Epithelial cell of proximal tubule (primary cell): ENCODE measurements around the gene R3HDM2. TPM values are rescaled to one million over a fixed set of nuclear protein-coding genes. Genes with fewer than 3 reads are reported as not detected.

Experiments used
- DNase-seq: peaks from one replicate; pipeline ENCODE4 v3.0.0-alpha.2; 2011; ENCODE audit warnings: low read depth
- H3K4me3 ChIP-seq: 2 replicates; pipeline ENCODE4 v1.5.1; 2011; ENCODE audit warnings: low read depth, mild to moderate bottlenecking, low read length
- total RNA-seq: library from RNA; depleted of rRNA; stranded (reverse); fragments of >200 nt; gene quantifications from 2 replicates; pipeline ENCODE4 v1.2.3, GENCODE V29; 2015
- TF ChIP-seq, protein P1 (sequence below): conservative IDR thresholded peaks from 2 replicates; pipeline ENCODE4 v1.5.1; 2012; ENCODE audit warnings: low read depth, mild to moderate bottlenecking, low read length

The R3HDM2 gene
- total RNA-seq, 1 donor from 2014 or later, result 12.5 TPM

DNA sequence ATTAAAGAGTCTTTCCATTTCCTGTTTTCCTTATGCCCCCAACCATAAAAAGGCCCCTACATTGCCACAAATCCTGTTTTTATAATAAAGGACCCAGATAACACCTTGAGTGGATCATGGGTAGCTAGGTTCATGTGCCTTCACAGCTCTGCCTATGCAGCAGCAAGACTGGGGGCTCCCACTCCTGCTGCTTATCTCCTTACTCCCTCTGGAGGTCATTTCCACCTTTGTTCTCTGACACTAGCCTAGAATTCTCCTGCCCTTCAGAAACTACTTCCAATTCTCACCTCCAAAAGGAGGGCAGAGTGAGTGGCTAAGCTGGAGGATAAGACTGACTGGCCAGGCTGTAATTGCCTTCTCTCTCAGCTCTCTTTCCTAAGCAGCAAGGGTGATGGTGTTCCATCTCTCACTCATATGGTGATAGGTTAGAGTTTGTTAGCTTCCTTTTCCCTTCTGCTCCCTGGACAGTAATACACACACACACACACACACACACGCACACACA lies 159.8 kb downstream of the R3HDM2 start:
- TF ChIP-seq, protein P1, sequence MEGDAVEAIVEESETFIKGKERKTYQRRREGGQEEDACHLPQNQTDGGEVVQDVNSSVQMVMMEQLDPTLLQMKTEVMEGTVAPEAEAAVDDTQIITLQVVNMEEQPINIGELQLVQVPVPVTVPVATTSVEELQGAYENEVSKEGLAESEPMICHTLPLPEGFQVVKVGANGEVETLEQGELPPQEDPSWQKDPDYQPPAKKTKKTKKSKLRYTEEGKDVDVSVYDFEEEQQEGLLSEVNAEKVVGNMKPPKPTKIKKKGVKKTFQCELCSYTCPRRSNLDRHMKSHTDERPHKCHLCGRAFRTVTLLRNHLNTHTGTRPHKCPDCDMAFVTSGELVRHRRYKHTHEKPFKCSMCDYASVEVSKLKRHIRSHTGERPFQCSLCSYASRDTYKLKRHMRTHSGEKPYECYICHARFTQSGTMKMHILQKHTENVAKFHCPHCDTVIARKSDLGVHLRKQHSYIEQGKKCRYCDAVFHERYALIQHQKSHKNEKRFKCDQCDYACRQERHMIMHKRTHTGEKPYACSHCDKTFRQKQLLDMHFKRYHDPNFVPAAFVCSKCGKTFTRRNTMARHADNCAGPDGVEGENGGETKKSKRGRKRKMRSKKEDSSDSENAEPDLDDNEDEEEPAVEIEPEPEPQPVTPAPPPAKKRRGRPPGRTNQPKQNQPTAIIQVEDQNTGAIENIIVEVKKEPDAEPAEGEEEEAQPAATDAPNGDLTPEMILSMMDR, result peak; percentile 29
- H3K4me3 ChIP-seq, result no peak overlapping the region
- no peak for DNase-seq

DNA sequence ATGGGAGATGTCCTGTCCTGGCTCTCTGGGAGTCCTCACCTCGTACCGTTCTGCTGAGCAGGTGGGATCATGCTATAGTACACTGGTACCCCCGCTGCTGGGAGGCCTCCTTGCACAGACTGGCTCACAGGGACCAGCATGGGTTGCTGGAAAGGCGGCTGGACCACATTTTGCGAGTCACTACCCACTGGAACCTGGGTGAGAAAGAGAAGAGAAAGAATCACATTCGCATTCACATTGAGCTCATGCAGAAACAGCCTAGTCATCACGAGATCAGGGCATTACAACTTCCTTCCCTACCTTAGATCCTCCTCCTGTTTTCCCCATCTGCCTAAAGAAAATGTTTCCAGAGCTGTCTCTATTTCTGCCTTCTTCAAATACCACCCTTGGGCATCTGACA lies 162.6 kb downstream of the R3HDM2 start:
- TF ChIP-seq, protein P1, result no peak
- DNase-seq, result no peak
- H3K4me3 ChIP-seq, result no peak overlapping the region

DNA sequence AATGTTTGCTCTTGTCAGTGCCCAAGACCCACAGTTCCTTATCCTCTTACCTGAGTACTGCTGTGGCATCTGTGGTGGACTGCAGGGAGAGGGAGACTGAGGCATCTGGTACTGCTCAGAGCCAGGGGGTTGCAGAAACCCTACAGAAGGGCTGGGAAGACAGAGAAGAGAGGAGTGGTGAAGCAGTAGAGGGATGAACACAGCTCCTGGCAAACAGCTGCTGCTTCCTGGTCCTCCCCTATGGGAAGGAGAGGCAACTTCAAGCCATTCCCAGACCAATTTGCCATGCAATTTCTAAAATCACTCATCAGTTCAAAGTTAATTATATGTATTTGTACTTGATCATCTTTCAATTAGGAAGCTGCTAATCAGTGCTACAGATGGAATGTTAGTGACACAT lies 164.2 kb downstream of the R3HDM2 start:
- TF ChIP-seq, protein P1, result no peak
- no peak overlapping the region for H3K4me3 ChIP-seq
- no peak for DNase-seq

DNA sequence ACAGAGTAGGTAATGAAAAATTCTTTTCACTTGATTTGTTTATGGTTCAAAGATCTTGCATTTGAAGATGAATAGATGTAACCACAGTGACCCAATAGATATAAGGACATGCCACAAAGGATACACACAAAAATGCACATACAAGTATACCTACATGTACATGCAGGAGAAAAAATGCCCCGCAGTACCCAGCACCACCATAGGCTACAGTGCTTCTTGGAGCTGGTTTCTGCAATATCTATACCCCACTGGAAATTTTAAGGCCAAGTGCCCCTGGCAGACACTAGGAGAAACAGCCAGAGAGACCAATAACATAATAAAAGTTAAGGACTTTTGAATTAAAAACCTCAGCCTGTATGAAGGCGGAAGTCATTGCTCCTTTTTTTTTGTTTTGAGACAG lies 167.7 kb downstream of the R3HDM2 start:
- H3K4me3 ChIP-seq, result no peak overlapping the region
- no peak for DNase-seq
- TF ChIP-seq, protein P1, result no peak

DNA sequence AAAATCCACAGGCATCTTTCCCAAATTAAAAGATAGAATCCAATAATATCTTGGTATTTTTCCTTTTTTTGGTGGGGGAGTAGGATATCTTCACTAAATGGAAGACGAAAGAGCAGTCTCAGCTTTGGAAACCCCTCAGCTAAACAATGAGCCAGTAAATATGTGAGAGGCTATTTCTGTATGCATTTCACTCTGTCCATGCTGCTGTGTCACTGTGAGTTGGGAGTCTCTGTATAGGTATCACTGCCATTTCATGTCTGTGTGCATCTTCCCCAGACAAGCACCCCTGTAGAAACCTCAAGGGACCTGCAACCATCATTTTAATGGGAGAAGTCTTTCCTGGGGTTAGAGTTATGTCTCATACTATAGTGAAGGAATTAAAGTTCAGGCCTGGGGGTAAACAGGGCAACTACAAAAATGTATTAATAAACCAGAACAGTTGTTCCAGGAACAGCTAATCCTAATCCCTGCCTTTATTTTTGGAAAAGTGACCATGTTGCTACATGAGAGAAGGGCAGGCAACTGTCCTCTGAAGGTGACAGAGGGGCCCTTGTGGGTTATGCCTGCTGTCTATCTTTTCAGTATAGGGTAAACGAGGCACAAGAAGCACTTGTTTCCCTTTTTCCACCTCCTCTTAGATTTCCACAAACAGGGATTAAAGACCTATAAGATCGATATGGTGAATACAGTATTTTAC lies 168.6 kb downstream of the R3HDM2 start:
- TF ChIP-seq, protein P1, result no peak
- no peak for DNase-seq
- no peak overlapping the region for H3K4me3 ChIP-seq

DNA sequence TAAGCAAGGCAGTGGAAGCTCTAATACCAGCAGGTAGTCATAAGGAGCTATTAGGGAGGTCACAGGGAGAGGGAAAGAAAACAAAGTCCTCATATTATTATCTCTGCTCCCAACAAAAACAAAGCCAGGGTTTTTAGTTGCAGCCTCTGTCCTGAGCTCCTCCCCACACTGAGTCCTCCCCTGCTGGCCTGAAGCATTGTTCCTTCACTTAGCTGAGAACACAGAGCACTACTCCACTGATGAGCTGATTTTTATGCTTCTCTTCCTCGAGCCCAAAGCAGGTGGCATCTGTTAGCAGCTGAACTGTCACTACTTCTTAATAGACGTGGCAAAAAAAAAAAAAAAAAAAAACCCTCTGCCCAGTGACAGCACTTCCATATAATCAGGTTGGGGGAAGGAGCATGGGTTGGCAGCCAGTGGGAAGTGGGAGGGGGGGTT lies 169.4 kb downstream of the R3HDM2 start:
- TF ChIP-seq, protein P1, result no peak
- no peak overlapping the region for H3K4me3 ChIP-seq
- no peak for DNase-seq

DNA sequence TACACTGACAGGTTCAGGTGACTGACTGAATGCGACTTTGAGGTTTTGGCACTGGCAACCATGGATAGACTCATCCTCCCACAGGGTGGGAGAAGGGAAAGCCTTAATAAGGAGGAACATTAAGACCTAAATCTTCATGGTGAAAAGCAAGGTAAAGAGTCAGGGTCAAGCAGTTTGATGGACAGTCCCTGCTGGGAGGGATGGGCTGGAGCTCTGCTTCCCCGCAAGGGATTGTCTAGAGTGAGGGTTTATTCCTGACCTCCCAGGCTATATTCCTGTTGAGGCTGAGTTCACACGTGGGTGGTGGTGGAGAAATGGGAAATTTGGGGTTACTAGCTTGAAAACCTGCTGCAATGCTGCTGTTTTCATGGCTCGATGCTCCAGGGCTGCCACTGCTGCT lies 170.5 kb downstream of the R3HDM2 start:
- TF ChIP-seq, protein P1, result no peak
- no peak for DNase-seq
- H3K4me3 ChIP-seq, result no peak overlapping the region
